ENCODE results near the gene SUCNR1. TPM values are rescaled to one million over a fixed set of nuclear protein-coding genes. Genes with fewer than 3 reads are reported as not detected.

SUCNR1 gene, protein sequence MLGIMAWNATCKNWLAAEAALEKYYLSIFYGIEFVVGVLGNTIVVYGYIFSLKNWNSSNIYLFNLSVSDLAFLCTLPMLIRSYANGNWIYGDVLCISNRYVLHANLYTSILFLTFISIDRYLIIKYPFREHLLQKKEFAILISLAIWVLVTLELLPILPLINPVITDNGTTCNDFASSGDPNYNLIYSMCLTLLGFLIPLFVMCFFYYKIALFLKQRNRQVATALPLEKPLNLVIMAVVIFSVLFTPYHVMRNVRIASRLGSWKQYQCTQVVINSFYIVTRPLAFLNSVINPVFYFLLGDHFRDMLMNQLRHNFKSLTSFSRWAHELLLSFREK
- total RNA-seq: under 1 TPM; 0.26 to 0.33 TPM

DNA sequence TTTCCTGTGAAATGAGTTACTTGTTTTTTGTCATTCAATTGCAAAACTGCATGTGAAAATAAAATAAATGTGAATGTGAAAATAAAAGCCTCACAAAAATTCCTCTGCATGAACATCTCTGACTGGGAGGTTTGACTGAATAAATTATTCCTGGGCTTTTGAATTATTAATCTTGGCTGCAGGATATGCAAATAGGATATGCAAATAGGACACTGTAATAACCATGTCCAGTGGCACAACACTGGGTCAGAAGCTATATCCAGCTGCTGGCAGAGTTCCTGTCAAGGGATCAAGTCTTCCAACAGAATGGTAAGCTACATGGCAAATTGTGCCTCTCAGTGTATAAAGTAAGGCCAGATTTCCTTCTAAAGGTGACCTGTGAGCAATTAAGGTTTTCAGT is at the start of gene SUCNR1:
SUCNR1 (plus strand) TSS at position 246 of the 400 bp plus-strand sequence. CDS start 6,250 bp downstream, outside the sequence.
- no peaks in the 10 kb centered on the region for H3K36me3 ChIP-seq (replicated peaks in 1 of 2; ENCODE audit: insufficient read depth in 1 of 2, low read depth in 2 of 2)
- no peak within 1 kb of the TSS for H3K27ac ChIP-seq
- TF ChIP-seq CTCF (IDR thresholded peaks at IDR 0.05) (no peak), POLR2A (IDR thresholded peaks at IDR 0.05) (no peak)
- DNase-seq: no peak
- ATAC-seq: no peak
- intact Hi-C loops (cut with DNase I): no loop called here
- H3K4me3 ChIP-seq: no peak within 1 kb of the TSS
- no peaks in the 10 kb centered on the region for H3K4me1 ChIP-seq
- no peaks in the 10 kb centered on the region for H3K9me3 ChIP-seq
- H3K27me3 ChIP-seq: no peaks in the 10 kb centered on the region

DNA sequence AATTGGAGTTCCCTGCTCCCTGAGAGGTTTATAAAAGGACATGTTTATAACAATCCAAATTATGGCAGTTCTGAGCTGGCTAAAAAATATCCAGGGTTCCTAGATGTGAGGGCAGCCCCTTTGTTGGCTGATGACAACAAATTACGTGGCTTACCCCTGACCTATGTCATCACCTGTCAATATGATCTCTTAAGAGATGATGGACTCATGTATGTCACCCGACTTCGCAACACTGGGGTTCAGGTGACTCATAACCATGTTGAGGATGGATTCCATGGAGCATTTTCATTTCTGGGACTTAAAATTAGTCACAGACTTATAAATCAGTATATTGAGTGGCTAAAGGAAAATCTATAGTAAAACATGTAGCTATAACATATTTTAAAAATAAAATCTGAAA is 45.6 kb upstream of the SUCNR1 start:
- Histone ChIP-seq H3K36me3 (replicated peaks in 1 of 2; ENCODE audit: insufficient read depth in 1 of 2, low read depth in 2 of 2) (no peaks in the 10 kb centered on the region), H3K27me3 (no peaks in the 10 kb centered on the region), H3K9me3 (no peaks in the 10 kb centered on the region), H3K4me1 (no peaks in the 10 kb centered on the region), H3K27ac (no peak overlapping the region), H3K4me3 (no peak overlapping the region)
- 77 to 87% methylated on average over 3 of the region's 3 CpGs for WGBS, 2 donors
- ATAC-seq (no peak), DNase-seq (no peak)
- intact Hi-C loops (cut with DNase I): no loop called here
- TF ChIP-seq CTCF (IDR thresholded peaks at IDR 0.05): no peak
- TF ChIP-seq POLR2A (IDR thresholded peaks at IDR 0.05): no peak

DNA sequence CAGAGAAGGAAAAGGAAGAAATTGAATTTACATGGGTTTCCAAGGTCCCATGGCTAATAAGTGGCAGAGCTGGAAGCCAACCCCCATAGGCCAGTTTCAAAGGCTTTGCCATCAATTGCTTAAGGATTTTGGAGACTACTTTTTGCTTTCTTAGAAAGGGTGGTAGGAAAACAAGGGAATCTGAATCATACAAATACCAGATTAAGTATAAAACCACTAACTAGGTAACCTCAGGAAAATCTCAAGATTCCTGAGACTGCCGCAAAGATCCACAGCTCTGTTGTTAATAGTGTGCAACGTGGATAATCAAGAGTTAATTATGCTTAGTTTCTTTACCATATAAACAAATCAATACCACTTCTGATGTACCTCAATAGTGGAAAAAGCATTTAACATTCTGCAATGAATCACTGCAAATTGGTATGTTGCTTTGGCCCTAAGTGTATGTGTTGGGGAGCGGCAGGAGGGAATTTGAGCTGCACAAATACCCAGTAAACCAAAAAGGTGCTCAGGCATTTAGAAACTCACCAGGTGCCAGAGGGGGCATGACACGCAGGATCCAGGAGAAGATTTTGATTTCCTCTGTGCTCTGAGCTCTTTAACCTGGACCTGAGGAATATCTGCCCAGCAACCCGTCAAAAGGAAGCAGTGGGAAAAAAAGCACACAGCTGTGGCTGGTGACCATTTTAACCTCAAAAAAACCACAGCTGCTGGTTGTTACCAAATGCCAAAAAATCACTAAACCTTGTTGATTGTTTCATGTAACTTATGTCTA is 37.5 kb upstream of the SUCNR1 start:
- 60 to 61% methylated on average over 5 of the region's 5 CpGs for WGBS, 2 donors
- intact Hi-C loops (cut with DNase I): no loop called here

DNA sequence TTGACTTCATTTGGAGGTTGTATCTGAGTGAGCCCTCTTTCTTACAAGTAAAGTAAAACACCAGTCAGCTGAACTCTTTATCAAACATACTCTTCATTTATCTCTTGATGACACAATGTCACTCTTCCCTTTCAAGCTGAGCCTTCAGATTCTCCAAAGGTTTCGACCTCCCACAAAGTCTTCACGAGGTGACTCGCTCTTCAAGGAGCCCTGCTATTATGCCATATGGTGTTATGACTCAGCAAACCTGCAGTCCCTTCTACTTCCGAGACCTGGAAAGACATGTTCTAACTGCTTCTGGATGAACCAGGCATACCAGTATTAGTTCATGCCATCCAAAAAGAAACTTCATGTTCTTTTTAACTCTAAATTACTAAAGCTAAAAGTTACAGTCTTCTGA is 36.4 kb upstream of the SUCNR1 start:
- peak overlapping the region in 3 of 4 donors; percentile 2 to 17 (median 8) for H3K27ac ChIP-seq

More for the DNA sequence above, 37.5 kb upstream of the SUCNR1 start:
- Histone ChIP-seq H3K4me3 (no peak overlapping the region), H3K4me1 (peaks cover 10% of the 10 kb centered on the region), H3K27me3 (no peaks in the 10 kb centered on the region), H3K36me3 (replicated peaks in 1 of 2; ENCODE audit: insufficient read depth in 1 of 2, low read depth in 2 of 2) (no peaks in the 10 kb centered on the region), H3K27ac (no peak overlapping the region), H3K9me3 (no peaks in the 10 kb centered on the region)
- peak in 2 of 4 donors; percentile 30 to 38 for DNase-seq
- TF ChIP-seq POLR2A (IDR thresholded peaks at IDR 0.05): no peak
- TF ChIP-seq CTCF (IDR thresholded peaks at IDR 0.05): no peak
- no peak for ATAC-seq

More for the DNA sequence above, 36.4 kb upstream of the SUCNR1 start:
- intact Hi-C loops (cut with DNase I): no loop called here
- DNase-seq: peak; percentile 29 to 54 (median 48)
- no peak for TF ChIP-seq POLR2A (IDR thresholded peaks at IDR 0.05)
- no peak for TF ChIP-seq CTCF (IDR thresholded peaks at IDR 0.05)
- Histone ChIP-seq H3K9me3 (no peaks in the 10 kb centered on the region), H3K4me3 (no peak overlapping the region), H3K36me3 (replicated peaks in 1 of 2; ENCODE audit: insufficient read depth in 1 of 2, low read depth in 2 of 2) (no peaks in the 10 kb centered on the region), H3K27me3 (no peaks in the 10 kb centered on the region), H3K4me1 (peaks cover 10% of the 10 kb centered on the region)
- 29 to 43% methylated on average over 4 of the region's 4 CpGs for WGBS, 2 donors
- peak; percentile 90 for ATAC-seq
